BJ (cell line): ENCODE results near the gene ITGA11. TPM values are rescaled to one million over a fixed set of nuclear protein-coding genes. Genes with fewer than 3 reads are reported as not detected.

Experiments used
- CTCF ChIA-PET: fragments of 350-600 bp; formaldehyde crosslinking; extraction: SDS; loops from one replicate; lab custom pipeline; 2021; ENCODE audit warnings: antibody characterized with exemption, inconsistent platforms; lab: Yijun Ruan, JAX
- POLR2A ChIA-PET: fragments of 300-600 bp; sonication (Branson Sonifier 250); formaldehyde crosslinking; extraction: SDS; loops from one replicate; lab custom pipeline; 2021; ENCODE audit warnings: antibody characterized with exemption; lab: Charles Lee
- DNase-seq: peaks from one replicate; pipeline ENCODE4 v3.0.0-alpha.2; 2011; ENCODE audit warnings: low read depth
- H3K27me3 ChIP-seq: 2 replicates; pipeline ENCODE4 v1.6.0; 2011; ENCODE audit warnings: low read length; ENCODE audit not compliant: control insufficient read depth, insufficient read depth
- H3K36me3 ChIP-seq: 2 replicates; pipeline ENCODE4 v1.5.1; 2011; ENCODE audit warnings: low read length; ENCODE audit not compliant: control insufficient read depth, insufficient read depth
- H3K4me3 ChIP-seq: 2 replicates; pipeline ENCODE4 v1.5.1; 2011; ENCODE audit warnings: low read depth, mild to moderate bottlenecking, control low read depth, low read length
- polyA plus RNA-seq: library from polyadenylated mRNA; depleted of rRNA; stranded (reverse); fragments of >200 nt; gene quantifications from 2 replicates; pipeline ENCODE4 v1.2.3, GENCODE V29; 2011
- TF ChIP-seq, protein P1 (sequence below): IDR thresholded peaks from 2 replicates; pipeline ENCODE4 v1.5.1; 2011; ENCODE audit warnings: low read depth, mild to moderate bottlenecking, control low read depth, inconsistent platforms, low read length, moderate library complexity; ENCODE audit not compliant: insufficient read depth

ITGA11 gene
- polyA plus RNA-seq, 1 experiment = 72.7 TPM

DNA sequence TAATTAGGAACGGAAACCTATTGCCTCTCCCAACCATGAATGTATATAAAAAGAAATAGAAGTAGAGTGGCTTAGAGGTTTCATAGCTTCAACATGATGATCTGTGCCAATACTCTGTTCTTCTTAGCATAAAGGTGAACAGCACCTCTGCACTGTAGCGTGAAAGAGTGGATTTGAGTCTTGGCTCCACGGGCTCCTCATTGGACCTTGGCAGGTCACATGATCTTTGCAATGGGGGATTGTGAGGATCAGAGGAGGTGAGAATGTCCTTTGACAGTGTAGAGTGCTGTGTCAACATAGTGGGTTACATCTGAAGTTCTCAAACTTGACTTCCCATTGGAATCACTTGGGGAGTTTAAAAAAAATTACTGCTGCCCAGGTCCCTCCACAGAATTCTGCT, 103.0 kb downstream of the ITGA11 start:
- Histone ChIP-seq H3K36me3 (peaks cover 2% of the 10 kb centered on the region; the same call in 1 of the 2 replicates), H3K27me3 (no peaks in the 10 kb centered on the region), H3K4me3 (no peak overlapping the region)
- DNase-seq = no peak
- TF ChIP-seq, protein P1, sequence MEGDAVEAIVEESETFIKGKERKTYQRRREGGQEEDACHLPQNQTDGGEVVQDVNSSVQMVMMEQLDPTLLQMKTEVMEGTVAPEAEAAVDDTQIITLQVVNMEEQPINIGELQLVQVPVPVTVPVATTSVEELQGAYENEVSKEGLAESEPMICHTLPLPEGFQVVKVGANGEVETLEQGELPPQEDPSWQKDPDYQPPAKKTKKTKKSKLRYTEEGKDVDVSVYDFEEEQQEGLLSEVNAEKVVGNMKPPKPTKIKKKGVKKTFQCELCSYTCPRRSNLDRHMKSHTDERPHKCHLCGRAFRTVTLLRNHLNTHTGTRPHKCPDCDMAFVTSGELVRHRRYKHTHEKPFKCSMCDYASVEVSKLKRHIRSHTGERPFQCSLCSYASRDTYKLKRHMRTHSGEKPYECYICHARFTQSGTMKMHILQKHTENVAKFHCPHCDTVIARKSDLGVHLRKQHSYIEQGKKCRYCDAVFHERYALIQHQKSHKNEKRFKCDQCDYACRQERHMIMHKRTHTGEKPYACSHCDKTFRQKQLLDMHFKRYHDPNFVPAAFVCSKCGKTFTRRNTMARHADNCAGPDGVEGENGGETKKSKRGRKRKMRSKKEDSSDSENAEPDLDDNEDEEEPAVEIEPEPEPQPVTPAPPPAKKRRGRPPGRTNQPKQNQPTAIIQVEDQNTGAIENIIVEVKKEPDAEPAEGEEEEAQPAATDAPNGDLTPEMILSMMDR = no peak
- ChIA-PET POLR2A (no interaction called here), CTCF (interaction anchor here (0.7 to 0.9 kb wide), 2 partner anchors 23 to 221 kb away, joined by 3 to 4 read pairs; no protein-coding TSS in a partner anchor)

DNA sequence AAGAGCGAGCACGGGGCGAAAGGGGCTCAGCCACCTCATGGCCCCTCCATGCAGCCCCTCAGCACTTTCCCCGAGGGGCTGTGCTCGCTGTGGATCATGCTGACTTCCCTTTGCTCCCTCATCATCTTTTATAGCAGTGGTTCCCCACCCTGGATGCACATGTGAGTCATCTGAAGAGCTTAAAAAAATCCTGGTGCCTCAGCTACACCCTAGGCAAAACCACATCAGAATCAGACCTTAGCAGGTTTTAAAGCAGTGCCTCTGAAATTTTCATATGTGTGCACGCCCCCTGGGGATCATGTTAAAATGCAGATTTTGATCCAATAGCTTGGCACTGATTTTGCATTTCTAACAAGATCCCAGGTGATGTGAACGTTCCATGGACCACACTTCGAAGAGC, 103.5 kb downstream of the ITGA11 start:
- Histone ChIP-seq H3K27me3 (0 out of 2 replicates have a peak, but pooled peaks cover 2% of the 10 kb centered on the region), H3K4me3 (no peak overlapping the region), H3K36me3 (peaks cover 2% of the 10 kb centered on the region; the same call in 1 of the 2 replicates)
- no peak for DNase-seq
- POLR2A ChIA-PET = no interaction called here
- CTCF ChIA-PET = interaction anchor here (0.7 to 0.9 kb wide), 2 partner anchors 22 to 222 kb away, joined by 3 to 4 read pairs; no protein-coding TSS in a partner anchor
- TF ChIP-seq, protein P1 = no peak

DNA sequence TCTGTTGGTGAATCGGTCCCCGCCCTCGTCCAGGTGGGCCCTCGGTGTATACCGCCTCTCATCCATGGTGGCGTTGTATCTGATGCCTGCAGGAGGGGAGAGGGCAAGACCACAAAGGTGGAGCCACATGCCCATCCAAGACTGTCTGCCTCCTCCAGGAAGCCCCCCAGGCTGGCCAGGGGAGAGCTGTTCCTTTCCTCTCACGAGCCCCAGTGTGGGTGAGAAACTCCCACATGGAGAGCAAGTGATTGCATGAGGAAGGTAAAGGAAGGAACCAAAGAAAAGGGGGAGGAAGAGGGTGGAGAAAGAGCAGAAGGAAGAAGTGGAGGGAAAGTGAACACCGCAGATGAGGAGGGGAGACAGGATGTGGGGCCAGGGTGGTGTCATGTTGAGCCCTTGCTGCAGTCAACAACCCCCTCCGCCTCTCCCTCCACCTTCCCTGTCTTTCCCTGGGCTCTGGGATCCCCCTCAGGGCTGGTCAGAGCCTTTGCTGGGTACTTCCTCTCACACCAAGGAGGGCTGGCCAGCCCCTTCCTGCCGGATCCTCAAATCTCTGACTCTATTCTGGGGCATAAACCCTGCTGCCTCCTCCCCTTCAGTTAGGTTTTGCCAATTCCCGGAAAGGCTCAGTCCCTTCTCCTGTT, 105.1 kb downstream of the ITGA11 start:
- ChIA-PET POLR2A (no interaction called here), CTCF (no interaction called here)
- Histone ChIP-seq H3K36me3 (peaks cover 2% of the 10 kb centered on the region; the same call in 1 of the 2 replicates), H3K27me3 (0 out of 2 replicates have a peak, but pooled peaks cover 2% of the 10 kb centered on the region), H3K4me3 (no peak overlapping the region)
- no peak for DNase-seq
- TF ChIP-seq, protein P1 = no peak

DNA sequence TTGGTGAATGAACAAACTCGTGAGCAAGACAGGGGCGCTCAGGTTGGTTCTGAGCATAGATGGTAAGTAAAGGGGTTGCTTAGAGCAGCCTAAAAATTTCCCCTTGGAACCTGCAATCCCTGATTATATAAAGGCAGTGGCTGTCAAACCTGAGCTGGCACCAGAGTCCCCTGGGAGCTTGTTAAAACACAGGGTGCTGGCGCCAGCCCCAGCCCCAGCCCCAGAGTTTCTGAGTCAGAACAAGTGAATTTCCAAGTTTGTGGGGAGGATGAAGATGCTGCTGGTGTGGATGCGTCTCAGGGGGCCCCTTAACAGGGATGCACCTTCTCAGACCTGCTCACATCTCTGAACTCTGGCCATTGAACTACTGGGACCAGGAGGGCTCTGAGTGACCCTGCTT, 106.2 kb downstream of the ITGA11 start:
- ChIA-PET CTCF (no interaction called here), POLR2A (no interaction called here)
- TF ChIP-seq, protein P1 = no peak
- 0 out of 2 replicates have a peak, but pooled peaks cover 2% of the 10 kb centered on the region for H3K27me3 ChIP-seq
- no peak for DNase-seq
- no peak overlapping the region for H3K4me3 ChIP-seq
- H3K36me3 ChIP-seq = peaks cover 2% of the 10 kb centered on the region; the same call in 1 of the 2 replicates

DNA sequence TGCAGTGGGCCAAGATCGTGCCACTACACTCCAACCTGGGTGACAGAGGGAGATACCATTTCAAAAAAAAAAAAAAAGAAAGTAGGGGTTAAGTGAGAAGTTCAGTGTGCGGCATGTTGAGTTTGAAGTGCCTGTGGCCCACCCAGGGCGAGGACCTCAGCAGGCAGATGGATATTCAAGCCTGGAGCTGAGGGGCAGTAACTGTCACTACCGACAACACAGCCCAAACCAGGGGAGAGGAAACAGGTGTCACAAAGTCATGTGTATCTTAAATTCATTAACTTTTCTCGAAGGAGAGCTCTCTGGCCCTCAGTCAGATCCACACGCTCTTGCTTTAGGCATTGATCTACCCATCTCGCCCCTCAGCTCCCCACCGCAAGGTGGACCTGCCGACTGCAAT, 109.2 kb downstream of the ITGA11 start:
- CTCF ChIA-PET = interaction anchor here (0.9 to 1.4 kb wide), 2 partner anchors 16 to 227 kb away, joined by 3 to 7 read pairs; no protein-coding TSS in a partner anchor
- POLR2A ChIA-PET = no interaction called here
- DNase-seq = no peak

More for the DNA sequence above, 109.2 kb downstream of the ITGA11 start:
- Histone ChIP-seq H3K27me3 (peaks cover 2% of the 10 kb centered on the region; the same call in 1 of the 2 replicates), H3K36me3 (peaks cover 2% of the 10 kb centered on the region), H3K4me3 (no peak overlapping the region)
- TF ChIP-seq, protein P1 = no peak
